HCT116 (cell line): ENCODE data around the gene SAMD15. TPM values are rescaled to one million over a fixed set of nuclear protein-coding genes. Genes with fewer than 3 reads are reported as not detected.

Experiments
- ATAC-seq: fragments of 200-7000 bp; cut with Tn5 transposase; 2 replicates; pipeline ENCODE4 v1.9.1; 2020; ENCODE audit warnings: mild to moderate bottlenecking, moderate library complexity
- BruUV-seq: library from RNA; stranded (reverse); fragments of 400-500 nt; replicated peaks from 2 replicates; lab custom pipeline; 2021; lab: Mats Ljungman, UMichigan
- CTCF ChIA-PET: fragments of 300-600 bp; sonication (Branson Sonifier 250); formaldehyde crosslinking; loops from one replicate; lab custom pipeline; 2021; ENCODE audit warnings: antibody characterized with exemption; lab: Charles Lee
- POLR2A ChIA-PET: fragments of 300-600, 350-600 bp; sonication (Branson Sonifier 250); formaldehyde crosslinking; loops from one replicate; lab custom pipeline; 2021; ENCODE audit warnings: antibody characterized with exemption; lab: Charles Lee
- RAD21 ChIA-PET, 2 experiments: fragments of 300-600 bp; sonication (Branson Sonifier 250); formaldehyde crosslinking; loops; one replicate each; lab custom pipeline; 2023; ENCODE audit warnings: low total read pairs in 2 of 2; ENCODE audit not compliant: uncharacterized antibody in 2 of 2, unreplicated experiment in 2 of 2, low non-redundant PET in 1 of 2; lab: Charles Lee
- DNase-seq: peaks from one replicate; pipeline ENCODE4 v3.0.0-alpha.2; 2010; ENCODE audit warnings: low read depth, low spot score
- H2AFZ ChIP-seq: fragments of 200-600 bp; shearing (Covaris generic), sonication (generic); 2 replicates; pipeline ENCODE4 v1.6.1; 2017; ENCODE audit warnings: low read depth, mixed run types, mixed read lengths, antibody characterized with exemption, low read length; ENCODE audit not compliant: poor library complexity, severe bottlenecking
- H3K27ac ChIP-seq: 2 replicates; pipeline ENCODE4 v1.5.1; 2012; ENCODE audit warnings: low read depth, low read length
- H3K27me3 ChIP-seq: fragments of 200-600 bp; sonication (generic); 2 replicates; pipeline ENCODE4 v1.6.1; 2016; ENCODE audit warnings: mixed run types, low read length, mixed read lengths; ENCODE audit not compliant: insufficient read depth
- H3K36me3 ChIP-seq, 2 experiments: fragments of 200-500 bp in 1 of 2; fragments of 200-600 bp in 1 of 2; sonication (Bioruptor generic) in 1 of 2; sonication (generic) in 1 of 2; 2 replicates each; pipeline versions ENCODE4 v1.5.1 to v1.6.1; 2014 to 2016; ENCODE audit warnings: low read length in 2 of 2, inconsistent platforms in 1 of 2, mixed read lengths in 1 of 2, mixed run types in 1 of 2; ENCODE audit not compliant: insufficient read depth in 2 of 2, control insufficient read depth in 1 of 2
- H3K4me1 ChIP-seq, 2 experiments: fragments of 200-600 bp in 1 of 2; sonication (generic) in 1 of 2; 2 replicates each; pipeline versions ENCODE4 v1.5.1 to v1.6.1; 2012 to 2017; ENCODE audit warnings: low read length in 2 of 2, inconsistent platforms in 1 of 2, mild to moderate bottlenecking in 1 of 2, mixed read lengths in 1 of 2, mixed run types in 1 of 2, moderate library complexity in 1 of 2; ENCODE audit not compliant: insufficient read depth in 2 of 2, control insufficient read depth in 1 of 2
- H3K4me2 ChIP-seq: fragments of 200-600 bp; sonication (generic); 2 replicates; pipeline ENCODE4 v1.6.1; 2017; ENCODE audit warnings: mixed run types, low read length, mixed read lengths
- H3K4me3 ChIP-seq, 2 experiments: fragments of 200-600 bp in 1 of 2; sonication (generic) in 1 of 2; replicated peaks in 1 of 2; 2 replicates each; pipeline ENCODE4 v1.5.1; 2011 to 2016; ENCODE audit warnings: low read length in 2 of 2, control low read depth in 1 of 2, low read depth in 1 of 2, mild to moderate bottlenecking in 1 of 2, mixed read lengths in 1 of 2, mixed run types in 1 of 2
- H3K79me2 ChIP-seq: fragments of 200-600 bp; sonication (generic); 2 replicates; pipeline ENCODE4 v1.6.1; 2017; ENCODE audit warnings: mild to moderate bottlenecking, mixed run types, low read length, moderate library complexity, mixed read lengths; ENCODE audit not compliant: insufficient read depth
- H3K9ac ChIP-seq: fragments of 200-600 bp; sonication (generic); 2 replicates; pipeline ENCODE4 v1.6.1; 2016; ENCODE audit warnings: low read length, mixed read lengths
- H3K9me2 ChIP-seq: fragments of 200-600 bp; sonication (generic), shearing (Covaris generic); 2 replicates; pipeline ENCODE4 v1.6.1; 2017; ENCODE audit warnings: mixed run types, mild to moderate bottlenecking, moderate library complexity; ENCODE audit not compliant: insufficient read depth
- H3K9me3 ChIP-seq, 2 experiments: fragments of 200-500 bp in 1 of 2; fragments of 200-600 bp in 1 of 2; sonication (Bioruptor generic) in 1 of 2; sonication (generic) in 1 of 2; 2 replicates each; pipeline ENCODE4 v1.6.1; 2014 to 2017; ENCODE audit warnings: low read length in 2 of 2, mixed read lengths in 2 of 2, inconsistent platforms in 1 of 2, low read depth in 1 of 2, mild to moderate bottlenecking in 1 of 2, mixed run types in 1 of 2, moderate library complexity in 1 of 2; ENCODE audit not compliant: control insufficient read depth in 1 of 2, insufficient read depth in 1 of 2
- H4K20me1 ChIP-seq: fragments of 200-600 bp; sonication (generic), shearing (Covaris generic); 2 replicates; pipeline ENCODE4 v1.6.1; 2017; ENCODE audit warnings: mixed run types, mild to moderate bottlenecking, moderate library complexity; ENCODE audit not compliant: insufficient read depth
- CBX3 ChIP-seq: IDR thresholded peaks from 2 replicates; pipeline ENCODE4 v1.6.1; 2012; ENCODE audit warnings: low read depth
- EGR1 ChIP-seq: IDR thresholded peaks from 2 replicates; pipeline ENCODE4 v1.6.1; 2012; ENCODE audit warnings: low read depth
- ELF1 ChIP-seq: IDR thresholded peaks from 2 replicates; pipeline ENCODE4 v1.6.1; 2012; ENCODE audit warnings: low read depth, borderline replicate concordance
- EZH2 ChIP-seq: fragments of 200-600 bp; sonication (generic); IDR thresholded peaks from 2 replicates; pipeline ENCODE4 v1.6.1; 2017; ENCODE audit warnings: antibody characterized with exemption, mixed run types
- EZH2phosphoT487 ChIP-seq: fragments of 200-600 bp; IDR thresholded peaks from 2 replicates; pipeline ENCODE4 v1.6.1; 2018; ENCODE audit warnings: antibody characterized with exemption, borderline replicate concordance
- JUND ChIP-seq: IDR thresholded peaks from 2 replicates; pipeline ENCODE4 v1.6.1; 2012
- POLR2A ChIP-seq: IDR thresholded peaks from 2 replicates; pipeline ENCODE4 v1.7.0; 2011; ENCODE audit warnings: borderline replicate concordance; ENCODE audit not compliant: insufficient read depth, insufficient read length; ENCODE audit errors: extremely low read depth
- POLR2AphosphoS5 ChIP-seq: IDR thresholded peaks from 2 replicates; pipeline ENCODE4 v1.6.1; 2011; ENCODE audit warnings: mild to moderate bottlenecking, low read depth, low read length, moderate library complexity
- RAD21 ChIP-seq: IDR thresholded peaks from 2 replicates; pipeline ENCODE4 v1.6.1; 2012; ENCODE audit warnings: low read depth, mild to moderate bottlenecking
- SP1 ChIP-seq: IDR thresholded peaks from 2 replicates; pipeline ENCODE4 v1.6.1; 2012; ENCODE audit warnings: low read depth
- YY1 ChIP-seq: IDR thresholded peaks from 2 replicates; pipeline ENCODE4 v1.6.1; 2011; ENCODE audit warnings: low read length, low read depth, moderate library complexity, mild to moderate bottlenecking; ENCODE audit not compliant: insufficient replicate concordance; ENCODE audit errors: extremely low read depth
- ZNF274 ChIP-seq: fragments of 200-500 bp; sonication (Bioruptor generic); IDR thresholded peaks from 2 replicates; pipeline ENCODE4 v1.6.1; 2014; ENCODE audit warnings: mild to moderate bottlenecking, low read depth, low read length, inconsistent platforms
- intact Hi-C: fragments of 100-400 bp; cut with micrococcal nuclease; formaldehyde crosslinking; loops from 2 replicates; pipeline ENCODE4 v1.10.0; 2022
- total RNA-seq: library from RNA; stranded (reverse); gene quantifications from one replicate; pipeline ENCODE4 v1.2.1, GENCODE V29; 2021; ENCODE audit not compliant: unreplicated experiment
- TF ChIP-seq, protein P1 (sequence below): IDR thresholded peaks from 2 replicates; pipeline ENCODE4 v1.6.1; 2012; ENCODE audit warnings: low read depth
- TF ChIP-seq, protein P2 (sequence below): IDR thresholded peaks from 2 replicates; pipeline ENCODE4 v1.6.1; 2012
- TF ChIP-seq, protein P3 (sequence below): IDR thresholded peaks from 2 replicates; pipeline ENCODE4 v1.6.1; 2011; ENCODE audit warnings: mild to moderate bottlenecking, low read length, moderate library complexity; ENCODE audit not compliant: insufficient replicate concordance; ENCODE audit errors: extremely low read depth

SAMD15 gene
- total RNA-seq, 1 experiment from 2014 or later = 1.9 TPM

DNA sequence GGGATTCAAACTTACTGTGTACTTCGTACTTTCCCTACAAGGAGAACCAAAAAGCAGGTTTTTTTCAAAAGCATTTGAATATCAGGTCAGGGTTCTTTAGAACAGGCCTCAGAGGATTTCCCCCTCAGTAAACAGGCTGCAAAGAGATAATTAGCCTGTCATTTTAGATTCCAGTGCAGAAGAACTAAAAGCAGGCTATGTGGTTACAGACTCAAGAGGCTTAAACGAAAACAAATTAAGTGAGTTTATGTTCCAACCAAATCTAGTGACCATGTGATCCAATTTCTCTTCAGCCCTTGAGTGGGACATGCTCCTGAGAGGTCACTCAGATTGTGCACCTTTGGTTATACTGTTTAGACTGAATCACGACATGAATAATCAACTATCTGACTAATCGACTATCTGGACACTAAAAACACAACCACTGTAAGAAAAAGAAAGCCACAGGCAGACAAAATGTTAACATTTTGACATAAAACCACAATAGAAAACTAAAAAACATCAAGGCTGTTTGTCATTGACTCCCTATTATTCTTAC, 4.8 kb upstream of the SAMD15 start:
- Histone ChIP-seq H2AFZ (no peak overlapping the region), H3K9ac (no peak overlapping the region), H3K79me2 (peaks cover 31% of the 10 kb centered on the region), H4K20me1 (no peaks in the 10 kb centered on the region), H3K36me3 (no peaks in the 10 kb centered on the region), H3K27me3 (no peaks in the 10 kb centered on the region), H3K4me1 (peaks cover 6 to 12% of the 10 kb centered on the region in 2 experiments; a peak in 3 of 4 replicates), H3K4me3 (no peak overlapping the region), H3K9me3 (no peaks in the 10 kb centered on the region), H3K27ac (no peak overlapping the region), H3K9me2 (no peaks in the 10 kb centered on the region), H3K4me2 (no peak overlapping the region)
- BruUV-seq = no TSS peak
- TF ChIP-seq, protein P1, sequence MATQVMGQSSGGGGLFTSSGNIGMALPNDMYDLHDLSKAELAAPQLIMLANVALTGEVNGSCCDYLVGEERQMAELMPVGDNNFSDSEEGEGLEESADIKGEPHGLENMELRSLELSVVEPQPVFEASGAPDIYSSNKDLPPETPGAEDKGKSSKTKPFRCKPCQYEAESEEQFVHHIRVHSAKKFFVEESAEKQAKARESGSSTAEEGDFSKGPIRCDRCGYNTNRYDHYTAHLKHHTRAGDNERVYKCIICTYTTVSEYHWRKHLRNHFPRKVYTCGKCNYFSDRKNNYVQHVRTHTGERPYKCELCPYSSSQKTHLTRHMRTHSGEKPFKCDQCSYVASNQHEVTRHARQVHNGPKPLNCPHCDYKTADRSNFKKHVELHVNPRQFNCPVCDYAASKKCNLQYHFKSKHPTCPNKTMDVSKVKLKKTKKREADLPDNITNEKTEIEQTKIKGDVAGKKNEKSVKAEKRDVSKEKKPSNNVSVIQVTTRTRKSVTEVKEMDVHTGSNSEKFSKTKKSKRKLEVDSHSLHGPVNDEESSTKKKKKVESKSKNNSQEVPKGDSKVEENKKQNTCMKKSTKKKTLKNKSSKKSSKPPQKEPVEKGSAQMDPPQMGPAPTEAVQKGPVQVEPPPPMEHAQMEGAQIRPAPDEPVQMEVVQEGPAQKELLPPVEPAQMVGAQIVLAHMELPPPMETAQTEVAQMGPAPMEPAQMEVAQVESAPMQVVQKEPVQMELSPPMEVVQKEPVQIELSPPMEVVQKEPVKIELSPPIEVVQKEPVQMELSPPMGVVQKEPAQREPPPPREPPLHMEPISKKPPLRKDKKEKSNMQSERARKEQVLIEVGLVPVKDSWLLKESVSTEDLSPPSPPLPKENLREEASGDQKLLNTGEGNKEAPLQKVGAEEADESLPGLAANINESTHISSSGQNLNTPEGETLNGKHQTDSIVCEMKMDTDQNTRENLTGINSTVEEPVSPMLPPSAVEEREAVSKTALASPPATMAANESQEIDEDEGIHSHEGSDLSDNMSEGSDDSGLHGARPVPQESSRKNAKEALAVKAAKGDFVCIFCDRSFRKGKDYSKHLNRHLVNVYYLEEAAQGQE = no peak
- TF ChIP-seq, protein P2, sequence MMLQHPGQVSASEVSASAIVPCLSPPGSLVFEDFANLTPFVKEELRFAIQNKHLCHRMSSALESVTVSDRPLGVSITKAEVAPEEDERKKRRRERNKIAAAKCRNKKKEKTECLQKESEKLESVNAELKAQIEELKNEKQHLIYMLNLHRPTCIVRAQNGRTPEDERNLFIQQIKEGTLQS = no peak
- no peak for TF ChIP-seq YY1
- no peak for TF ChIP-seq EZH2
- no peak for TF ChIP-seq POLR2AphosphoS5
- no peak for TF ChIP-seq RAD21
- TF ChIP-seq ZNF274 = no peak
- TF ChIP-seq, protein P3, sequence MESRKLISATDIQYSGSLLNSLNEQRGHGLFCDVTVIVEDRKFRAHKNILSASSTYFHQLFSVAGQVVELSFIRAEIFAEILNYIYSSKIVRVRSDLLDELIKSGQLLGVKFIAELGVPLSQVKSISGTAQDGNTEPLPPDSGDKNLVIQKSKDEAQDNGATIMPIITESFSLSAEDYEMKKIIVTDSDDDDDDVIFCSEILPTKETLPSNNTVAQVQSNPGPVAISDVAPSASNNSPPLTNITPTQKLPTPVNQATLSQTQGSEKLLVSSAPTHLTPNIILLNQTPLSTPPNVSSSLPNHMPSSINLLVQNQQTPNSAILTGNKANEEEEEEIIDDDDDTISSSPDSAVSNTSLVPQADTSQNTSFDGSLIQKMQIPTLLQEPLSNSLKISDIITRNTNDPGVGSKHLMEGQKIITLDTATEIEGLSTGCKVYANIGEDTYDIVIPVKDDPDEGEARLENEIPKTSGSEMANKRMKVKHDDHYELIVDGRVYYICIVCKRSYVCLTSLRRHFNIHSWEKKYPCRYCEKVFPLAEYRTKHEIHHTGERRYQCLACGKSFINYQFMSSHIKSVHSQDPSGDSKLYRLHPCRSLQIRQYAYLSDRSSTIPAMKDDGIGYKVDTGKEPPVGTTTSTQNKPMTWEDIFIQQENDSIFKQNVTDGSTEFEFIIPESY = no peak
- no peak for TF ChIP-seq POLR2A
- TF ChIP-seq EZH2phosphoT487 = no peak
- TF ChIP-seq CBX3 = no peak
- TF ChIP-seq ELF1 = no peak
- no peak for TF ChIP-seq JUND
- no peak for TF ChIP-seq SP1
- TF ChIP-seq EGR1 = no peak
- ChIA-PET POLR2A (no interaction called here), RAD21 (no interaction called here), CTCF (no interaction called here)
- intact Hi-C loops = no loop called here
- ATAC-seq = no peak
- DNase-seq = no peak
